Parietal lobe (tissue), 1 donor: Measurements from ENCODE around the gene C3. TPM values are rescaled to one million over a fixed set of nuclear protein-coding genes. Genes with fewer than 3 reads are reported as not detected.

Experiments used
- total RNA-seq: library from RNA; depleted of rRNA; stranded (reverse); fragments of >200 nt; gene quantifications from one replicate; pipeline ENCODE4 v1.2.3, GENCODE V29; 2014

Gene C3
- total RNA-seq = 35.4 TPM

GRCh38 chr19:6720369-6721137, at the start of gene C3:
TSS of gene C3 (minus strand) at chr19:6720650. CDS start at chr19:6720589, 61 bp downstream.

GRCh38 chr19:6767357-6768235, 47.1 kb upstream of the C3 start, which contains the start of gene SH2D3A:
TSS of gene SH2D3A (minus strand) at chr19:6767435. CDS start at chr19:6763748, 3,687 bp downstream.

GRCh38 chr19:6739390-6739882, 19.0 kb upstream of the C3 start, which contains the start of gene TRIP10:
TSS of gene TRIP10 (plus strand) at chr19:6739680. CDS start at chr19:6739762, 82 bp downstream.

GRCh38 chr19:6737284-6737872, 16.9 kb upstream of the C3 start, which contains the start of gene GPR108:
TSS of gene GPR108 (minus strand) at chr19:6737580. CDS start at chr19:6737576, 4 bp downstream.

Other genes starting within 250 kb of the C3 start
- not detected for gene DENND1C, start 238.9 kb downstream of the C3 start, total RNA-seq
- gene TUBB4A, start 218.3 kb downstream of the C3 start, total RNA-seq = 215 TPM
- gene TNFSF9, start 189.6 kb downstream of the C3 start, total RNA-seq = 1.9 TPM
- gene CD70, start 129.5 kb downstream of the C3 start, total RNA-seq = not detected
- not detected for gene TNFSF14, start 50.5 kb downstream of the C3 start, total RNA-seq
- 14.1 TPM for gene GPR108, start 16.9 kb upstream of the C3 start, total RNA-seq
- 2.5 TPM for gene TRIP10, start 19.0 kb upstream of the C3 start, total RNA-seq
- gene SH2D3A, start 46.8 kb upstream of the C3 start, total RNA-seq = 0.31 TPM
- 1.6 TPM for gene VAV1, start 52.1 kb upstream of the C3 start, total RNA-seq
- not detected for gene ADGRE1, start 166.9 kb upstream of the C3 start, total RNA-seq